HG02970 (cell line): Measurements from ENCODE around the gene RNF43.
"Not testable (repeated sequence)": the region's sequence is repeated elsewhere in the genome, so short reads cannot be mapped to it uniquely, and the experiment has no call there.

Source experiments
- ATAC-seq: cut with Tn5 transposase; IDR thresholded peaks from one replicate; pipeline ENCODE4 v1.9.1; 2021; ENCODE audit warnings: mild to moderate bottlenecking, moderate library complexity, moderate number of reproducible peaks; ENCODE audit not compliant: unreplicated experiment, low FRiP score

Gene RNF43

GRCh38 chr17:58410714-58411407 is 6.5 kb downstream of the RNF43 start:
- no peak for ATAC-seq

GRCh38 chr17:58409432-58409831 is 7.9 kb downstream of the RNF43 start:
- ATAC-seq, result no peak

- ATAC-seq, result no peak
Observed at GRCh38 chr17:58403311-58403710, 14.0 kb downstream of the RNF43 start.

GRCh38 chr17:58402679-58403078 is 14.7 kb downstream of the RNF43 start:
- no peak for ATAC-seq

- no peak for ATAC-seq
Observed at GRCh38 chr17:58402047-58402446, 15.3 kb downstream of the RNF43 start.

- ATAC-seq, result no peak
Observed at GRCh38 chr17:58401287-58401686, 16.0 kb downstream of the RNF43 start.

GRCh38 chr17:58400826-58401225 is 16.5 kb downstream of the RNF43 start:
- no peak for ATAC-seq

GRCh38 chr17:58399974-58400373 is 17.4 kb downstream of the RNF43 start:
- no peak for ATAC-seq

GRCh38 chr17:58398574-58399266 is 18.6 kb downstream of the RNF43 start:
- ATAC-seq, result no peak

GRCh38 chr17:58397421-58397820 is 19.9 kb downstream of the RNF43 start:
- ATAC-seq, result not testable (repeated sequence)

GRCh38 chr17:58396173-58396572 is 21.2 kb downstream of the RNF43 start:
- no peak for ATAC-seq

- no peak for ATAC-seq
Observed at GRCh38 chr17:58394534-58395223, 22.7 kb downstream of the RNF43 start.

- no peak for ATAC-seq
Observed at GRCh38 chr17:58391302-58391984, 25.9 kb downstream of the RNF43 start.

GRCh38 chr17:58390884-58391283 is 26.4 kb downstream of the RNF43 start:
- ATAC-seq, result no peak

GRCh38 chr17:58388302-58389190 is 28.8 kb downstream of the RNF43 start:
- ATAC-seq, result no peak

GRCh38 chr17:58387834-58388233 is 29.5 kb downstream of the RNF43 start:
- ATAC-seq, result no peak

- no peak for ATAC-seq
Observed at GRCh38 chr17:58386708-58387107, 30.6 kb downstream of the RNF43 start.

- ATAC-seq, result no peak
Observed at GRCh38 chr17:58385359-58385899, 31.9 kb downstream of the RNF43 start.

- ATAC-seq, result no peak
Observed at GRCh38 chr17:58384897-58385296, 32.4 kb downstream of the RNF43 start.
